Kidney (tissue), 14 donors: ENCODE results near the gene ASMTL. TPM values are rescaled to one million over a fixed set of nuclear protein-coding genes. Genes with fewer than 3 reads are reported as not detected.
A peak's percentile ranks its signal among the peaks of the same experiment; 100 is the strongest.

Experiments
- DNase-seq, 5 donors: peaks; one replicate each; pipeline ENCODE4 v3.0.0-alpha.2; 2013 to 2020
- FAIRE-seq: peaks from 2 replicates; lab custom pipeline; 2012; peaks lifted over from hg19 to GRCh38; lab: Jason Lieb, UNC
- H3K27ac ChIP-seq, 2 donors: one replicate each; pipeline ENCODE4 v1.7.0; 2013; ENCODE audit warnings: low read depth in 2 of 2, low read length in 2 of 2, inconsistent platforms in 1 of 2
- H3K27me3 ChIP-seq: one replicate; pipeline ENCODE4 v1.7.1; 2013; ENCODE audit warnings: low read length, inconsistent platforms; ENCODE audit not compliant: control insufficient read depth, insufficient read depth
- H3K36me3 ChIP-seq, 3 donors: one replicate each; pipeline versions ENCODE4 v1.7.0 to v1.7.1; 2013; ENCODE audit warnings: low read length in 3 of 3, control low read depth in 1 of 3, inconsistent platforms in 1 of 3; ENCODE audit not compliant: insufficient read depth in 3 of 3, control insufficient read depth in 2 of 3
- H3K4me1 ChIP-seq, 3 donors: one replicate each; pipeline versions ENCODE4 v1.7.0 to v1.7.1; 2013; ENCODE audit warnings: low read length in 3 of 3, inconsistent platforms in 1 of 3, low read depth in 1 of 3; ENCODE audit not compliant: control insufficient read depth in 2 of 3, insufficient read depth in 2 of 3
- H3K4me3 ChIP-seq, 3 donors: one replicate each; pipeline versions ENCODE4 v1.7.0 to v1.8.1; 2013; ENCODE audit warnings: low read length in 3 of 3, control low read depth in 1 of 3, inconsistent platforms in 1 of 3
- H3K9ac ChIP-seq, 3 donors: one replicate each; pipeline versions ENCODE4 v1.7.0 to v1.7.1; 2013; ENCODE audit warnings: low read length in 3 of 3, control low read depth in 1 of 3, inconsistent platforms in 1 of 3
- H3K9me3 ChIP-seq, 3 donors: one replicate each; pipeline versions ENCODE4 v1.7.0 to v1.7.1; 2013; ENCODE audit warnings: low read length in 3 of 3, control low read depth in 1 of 3, inconsistent platforms in 1 of 3; ENCODE audit not compliant: control insufficient read depth in 2 of 3, insufficient read depth in 1 of 3
- intact Hi-C: fragments of 100-400 bp; cut with DNase I; formaldehyde crosslinking; loops from one replicate; pipeline ENCODE4 v1.11.1; 2022
- polyA plus RNA-seq: library from polyadenylated mRNA; stranded (reverse); fragments of 350-450 nt; fragmentation: Illumina TruSeq; extraction: RNeasy Lipid Tissue Mini Kit (QIAGEN cat#74804); gene quantifications from one replicate; pipeline ENCODE4 v1.2.3, GENCODE V29; 2014; ENCODE audit warnings: low read depth, low replicate concordance; ENCODE audit not compliant: insufficient read depth
- total RNA-seq: library from RNA; stranded (reverse); fragmentation: NEBNext Ultra II Directional; extraction: Animal tissue kit (Norgen Biotek cat#: 25700); gene quantifications from one replicate; pipeline ENCODE4 v1.2.1, GENCODE V29; 2021
- TF ChIP-seq, protein P1 (sequence below): IDR thresholded peaks from 3 replicates; pipeline ENCODE4 v1.5.1; 2012; ENCODE audit warnings: mild to moderate bottlenecking, moderate library complexity, borderline replicate concordance; ENCODE audit not compliant: insufficient read depth; ENCODE audit errors: extremely low read depth
- donor health status: control.
- donor health status: control.
- donor health status: control.
- donor health status: control.
- donor health status: control.
- donor health status: DM: yes; HTN: yes; CAD: no.
- donor health status: Normal renal cell carcinoma (clear cell type).

The ASMTL gene
- total and polyA plus RNA-seq, 2 donors from 2014 or later, result 29.9 to 33.3 TPM

DNA sequence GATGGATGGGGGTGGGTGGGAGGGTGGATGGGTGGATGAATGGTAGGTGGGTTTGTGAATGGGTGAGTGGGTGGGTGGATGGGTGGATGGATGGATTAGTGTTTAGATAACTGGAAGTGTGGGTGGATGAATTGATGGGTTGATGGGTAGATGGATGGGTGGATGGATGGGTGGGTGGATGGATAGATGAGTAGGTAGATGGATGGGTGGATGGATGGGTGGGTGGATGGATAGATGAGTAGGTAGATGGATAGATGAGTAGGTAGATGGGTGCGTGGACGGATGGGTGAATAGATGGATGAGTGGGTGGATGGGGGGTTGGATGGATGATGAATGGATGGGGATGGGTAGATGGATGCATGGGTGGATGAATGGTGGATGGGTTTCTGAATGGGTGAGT lies 20.3 kb upstream of the ASMTL start:
- FAIRE-seq (no peak), DNase-seq (peak in 2 of 5 donors; percentile 14 to 20)
- TF ChIP-seq, protein P1, sequence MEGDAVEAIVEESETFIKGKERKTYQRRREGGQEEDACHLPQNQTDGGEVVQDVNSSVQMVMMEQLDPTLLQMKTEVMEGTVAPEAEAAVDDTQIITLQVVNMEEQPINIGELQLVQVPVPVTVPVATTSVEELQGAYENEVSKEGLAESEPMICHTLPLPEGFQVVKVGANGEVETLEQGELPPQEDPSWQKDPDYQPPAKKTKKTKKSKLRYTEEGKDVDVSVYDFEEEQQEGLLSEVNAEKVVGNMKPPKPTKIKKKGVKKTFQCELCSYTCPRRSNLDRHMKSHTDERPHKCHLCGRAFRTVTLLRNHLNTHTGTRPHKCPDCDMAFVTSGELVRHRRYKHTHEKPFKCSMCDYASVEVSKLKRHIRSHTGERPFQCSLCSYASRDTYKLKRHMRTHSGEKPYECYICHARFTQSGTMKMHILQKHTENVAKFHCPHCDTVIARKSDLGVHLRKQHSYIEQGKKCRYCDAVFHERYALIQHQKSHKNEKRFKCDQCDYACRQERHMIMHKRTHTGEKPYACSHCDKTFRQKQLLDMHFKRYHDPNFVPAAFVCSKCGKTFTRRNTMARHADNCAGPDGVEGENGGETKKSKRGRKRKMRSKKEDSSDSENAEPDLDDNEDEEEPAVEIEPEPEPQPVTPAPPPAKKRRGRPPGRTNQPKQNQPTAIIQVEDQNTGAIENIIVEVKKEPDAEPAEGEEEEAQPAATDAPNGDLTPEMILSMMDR, result no peak
- no peak overlapping the region for H3K27ac ChIP-seq
- H3K4me1 ChIP-seq, result no peaks in the 10 kb centered on the region
- no peaks in the 10 kb centered on the region for H3K27me3 ChIP-seq
- H3K9ac ChIP-seq, result no peak overlapping the region
- H3K4me3 ChIP-seq, result no peak overlapping the region
- no peaks in the 10 kb centered on the region for H3K36me3 ChIP-seq
- intact Hi-C loops, result no loop called here
- no peaks in the 10 kb centered on the region for H3K9me3 ChIP-seq

DNA sequence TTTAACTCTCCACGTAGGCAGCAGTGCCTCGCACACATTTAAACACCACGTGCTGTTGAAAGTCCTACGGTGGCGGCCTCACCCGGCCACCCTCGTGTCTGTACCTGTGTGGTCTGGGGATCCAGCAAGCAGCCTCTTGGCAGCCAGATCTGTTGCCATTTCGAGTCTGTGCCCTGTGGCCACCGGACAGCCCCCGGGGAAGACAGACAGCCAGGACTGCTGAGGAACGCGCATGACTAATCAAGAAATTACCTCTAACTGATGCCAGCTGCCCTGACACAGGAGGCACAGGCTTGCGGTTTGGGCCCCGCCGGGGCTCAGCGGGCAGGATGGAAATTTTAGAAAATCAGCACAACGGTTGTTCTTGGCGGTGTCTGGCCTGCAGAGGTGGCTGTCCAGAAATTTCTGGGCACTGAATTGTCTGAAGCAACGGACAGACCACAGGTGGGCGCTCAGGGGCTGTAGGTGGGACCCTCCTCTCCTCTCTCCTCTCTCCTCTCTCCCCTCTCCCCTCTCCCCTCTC lies 15.6 kb upstream of the ASMTL start:
- TF ChIP-seq, protein P1, result no peak

DNA sequence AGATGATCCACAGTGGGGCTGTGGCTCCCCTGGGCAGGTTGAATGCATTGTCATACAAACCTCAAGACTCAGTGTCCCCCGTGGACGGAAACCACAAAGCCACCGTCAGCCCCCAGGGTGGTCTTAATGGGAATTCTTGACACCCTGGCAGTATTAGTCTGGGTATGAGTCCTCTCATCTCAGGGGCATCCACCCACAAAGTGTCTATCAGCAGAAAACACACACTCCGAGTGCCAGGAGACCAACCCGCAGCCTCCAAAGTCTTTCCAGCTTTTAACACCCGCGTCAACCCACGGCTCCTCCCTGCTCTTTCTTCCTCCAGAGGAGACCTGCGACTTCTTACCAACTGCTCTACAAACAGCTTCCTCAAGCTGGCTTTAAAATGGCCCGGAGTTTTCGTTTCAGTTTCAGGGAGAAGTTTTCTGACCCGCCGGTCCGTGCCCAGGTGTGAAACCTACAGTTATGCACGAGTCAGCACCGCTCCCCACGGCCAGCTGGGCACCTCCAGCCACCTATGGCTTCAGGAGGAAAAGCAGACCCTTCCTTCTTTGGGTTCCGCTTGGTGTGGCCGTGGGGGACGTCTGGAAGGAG lies 14.4 kb upstream of the ASMTL start:
- no peaks in the 10 kb centered on the region for H3K4me1 ChIP-seq
- no peak overlapping the region for H3K4me3 ChIP-seq
- no peak overlapping the region for H3K9ac ChIP-seq
- DNase-seq (peak in 4 of 5 donors; percentile 6 to 66 (median 22)), FAIRE-seq (no peak)
- no peaks in the 10 kb centered on the region for H3K36me3 ChIP-seq
- no peaks in the 10 kb centered on the region for H3K9me3 ChIP-seq
- TF ChIP-seq, protein P1, result no peak
- H3K27me3 ChIP-seq, result peaks cover 4% of the 10 kb centered on the region
- intact Hi-C loops, result no loop called here
- no peak overlapping the region for H3K27ac ChIP-seq

More for the DNA sequence above, 15.6 kb upstream of the ASMTL start:
- no peaks in the 10 kb centered on the region for H3K9me3 ChIP-seq
- no peak overlapping the region for H3K4me3 ChIP-seq
- H3K9ac ChIP-seq, result no peak overlapping the region
- intact Hi-C loops, result no loop called here
- no peaks in the 10 kb centered on the region for H3K36me3 ChIP-seq
- no peak overlapping the region for H3K27ac ChIP-seq
- no peaks in the 10 kb centered on the region for H3K4me1 ChIP-seq
- DNase-seq, result peak in 3 of 5 donors; percentile 6 to 79 (median 34)
- peaks cover 4% of the 10 kb centered on the region for H3K27me3 ChIP-seq
- FAIRE-seq, result no peak

DNA sequence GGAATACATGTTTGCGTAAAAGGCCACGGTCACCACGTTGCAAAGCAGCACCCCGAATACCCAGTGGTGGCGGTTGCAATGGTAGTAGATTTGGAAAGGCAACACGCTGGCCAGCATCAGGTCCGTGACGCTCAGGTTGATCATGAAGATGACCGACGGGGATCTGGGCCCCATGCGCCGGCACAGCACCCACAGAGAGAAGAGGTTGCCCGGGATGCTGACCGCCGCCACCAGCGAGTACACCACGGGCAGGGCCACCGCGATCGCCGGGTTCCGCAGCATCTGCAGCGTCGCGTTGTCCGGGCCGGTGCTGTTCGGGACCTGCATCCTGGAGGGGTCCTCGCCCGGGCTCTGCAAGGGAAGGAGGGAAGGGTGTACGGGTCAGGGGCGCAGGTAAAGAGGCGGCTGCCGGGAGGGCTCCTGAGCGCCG lies 13.5 kb upstream of the ASMTL start:
- Histone ChIP-seq H3K36me3 (no peaks in the 10 kb centered on the region), H3K9me3 (no peaks in the 10 kb centered on the region), H3K27me3 (peaks cover 4% of the 10 kb centered on the region), H3K9ac (no peak overlapping the region), H3K27ac (no peak overlapping the region), H3K4me1 (no peaks in the 10 kb centered on the region), H3K4me3 (no peak overlapping the region)
- FAIRE-seq (no peak), DNase-seq (peak in 3 of 5 donors; percentile 5 to 78 (median 29))
- intact Hi-C loops, result no loop called here
- TF ChIP-seq, protein P1, result no peak
